WTC11 (cell line): Measurements from ENCODE around the gene GDPD3. TPM values are rescaled to one million over a fixed set of nuclear protein-coding genes. Genes with fewer than 3 reads are reported as not detected.

ENCODE experiments used
- ATAC-seq: fragments of 200-7000 bp; cut with Tn5 transposase; 2 replicates; pipeline ENCODE4 v1.10.0; 2021; ENCODE audit warnings: mild to moderate bottlenecking, moderate library complexity
- CTCF ChIA-PET: fragments of 300-600 bp; sonication (Branson Sonifier 250); formaldehyde crosslinking; loops from one replicate; lab custom pipeline; 2021; ENCODE audit warnings: antibody characterized with exemption; lab: Charles Lee
- POLR2A ChIA-PET: fragments of 350-600 bp; sonication (Branson Sonifier 250); formaldehyde crosslinking; loops from one replicate; lab custom pipeline; 2021; ENCODE audit warnings: antibody characterized with exemption; lab: Charles Lee
- DNase-seq: peaks from one replicate; pipeline ENCODE4 v3.0.0; 2021; ENCODE audit warnings: low spot score
- H3K27ac Mint-ChIP-seq: 2 replicates; pipeline ENCODE4 v1.8.0; 2021; ENCODE audit warnings: mixed read lengths
- H3K27me3 Mint-ChIP-seq: 2 replicates; pipeline ENCODE4 v1.8.0; 2021; ENCODE audit warnings: low read depth, mild to moderate bottlenecking, moderate library complexity, mixed read lengths
- H3K36me3 Mint-ChIP-seq: 2 replicates; pipeline ENCODE4 v1.8.0; 2021; ENCODE audit warnings: mixed read lengths
- H3K4me1 Mint-ChIP-seq: 2 replicates; pipeline ENCODE4 v1.8.0; 2022; ENCODE audit warnings: mixed read lengths
- H3K4me3 Mint-ChIP-seq: 2 replicates; pipeline ENCODE4 v1.8.0; 2021; ENCODE audit warnings: mild to moderate bottlenecking, moderate library complexity, mixed read lengths
- H3K9me3 Mint-ChIP-seq: 2 replicates; pipeline ENCODE4 v1.8.0; 2021; ENCODE audit warnings: mixed read lengths
- ERG ChIP-seq: fragments of 250-450 bp; sonication (Bioruptor Pico); IDR thresholded peaks from 2 replicates; pipeline ENCODE4 v1.8.0; 2021; ENCODE audit warnings: mild to moderate bottlenecking
- FOXK1 ChIP-seq: sonication (generic); formaldehyde crosslinking; IDR thresholded peaks from 2 replicates; pipeline ENCODE4 v1.8.0; 2022; ENCODE audit warnings: mild to moderate bottlenecking, moderate library complexity, missing genetic modification reagents
- FOXP1 ChIP-seq: sonication (generic); formaldehyde crosslinking; IDR thresholded peaks from 2 replicates; pipeline ENCODE4 v1.8.0; 2022; ENCODE audit warnings: missing genetic modification reagents, mild to moderate bottlenecking, moderate library complexity, borderline replicate concordance
- FOXP4 ChIP-seq: sonication (generic); formaldehyde crosslinking; IDR thresholded peaks from 2 replicates; pipeline ENCODE4 v1.8.0; 2022; ENCODE audit warnings: mild to moderate bottlenecking, missing genetic modification reagents
- GTF2I ChIP-seq: fragments of 250-450 bp; sonication (Bioruptor Pico); conservative IDR thresholded peaks from 2 replicates; pipeline ENCODE4 v1.4.0; 2021; ENCODE audit warnings: mild to moderate bottlenecking
- HMGA2 ChIP-seq: fragments of 250-450 bp; sonication (Bioruptor Pico); IDR thresholded peaks from 2 replicates; pipeline ENCODE4 v1.4.0; 2021; ENCODE audit warnings: mild to moderate bottlenecking, moderate library complexity
- JAZF1 ChIP-seq: fragments of 250-450 bp; sonication (Bioruptor Pico); IDR thresholded peaks from 2 replicates; pipeline ENCODE4 v1.9.0; 2021; ENCODE audit warnings: moderate library complexity, mild to moderate bottlenecking, inconsistent platforms
- KAT7 ChIP-seq: sonication (generic); formaldehyde crosslinking; IDR thresholded peaks from 2 replicates; pipeline ENCODE4 v1.8.1; 2023; ENCODE audit warnings: missing genetic modification reagents, mild to moderate bottlenecking, borderline replicate concordance
- NR2C2 ChIP-seq: sonication (generic); formaldehyde crosslinking; IDR thresholded peaks from 2 replicates; pipeline ENCODE4 v1.8.0; 2022; ENCODE audit warnings: mild to moderate bottlenecking, missing genetic modification reagents
- RELA ChIP-seq: sonication (generic); formaldehyde crosslinking; IDR thresholded peaks from 2 replicates; pipeline ENCODE4 v1.8.1; 2022; ENCODE audit warnings: missing genetic modification reagents, mild to moderate bottlenecking, borderline replicate concordance
- RORB ChIP-seq: fragments of 250-450 bp; sonication (Bioruptor Pico); IDR thresholded peaks from 2 replicates; pipeline ENCODE4 v1.9.0; 2021; ENCODE audit warnings: mild to moderate bottlenecking
- ZNF138 ChIP-seq: sonication (generic); formaldehyde crosslinking; conservative IDR thresholded peaks from 2 replicates; pipeline ENCODE4 v1.8.1; 2022; ENCODE audit warnings: mild to moderate bottlenecking, moderate library complexity, missing genetic modification reagents
- ZNF232 ChIP-seq: sonication (generic); formaldehyde crosslinking; IDR thresholded peaks from 2 replicates; pipeline ENCODE4 v1.8.0; 2022; ENCODE audit warnings: mild to moderate bottlenecking, missing genetic modification reagents
- ZNF317 ChIP-seq: sonication (generic); formaldehyde crosslinking; IDR thresholded peaks from 2 replicates; pipeline ENCODE4 v1.8.1; 2023; ENCODE audit warnings: low read depth, mild to moderate bottlenecking, moderate library complexity, missing genetic modification reagents, borderline replicate concordance
- ZNF396 ChIP-seq: fragments of 250-450 bp; sonication (Bioruptor Pico); IDR thresholded peaks from 2 replicates; pipeline ENCODE4 v1.8.0; 2021; ENCODE audit warnings: mild to moderate bottlenecking, moderate library complexity, borderline replicate concordance
- total RNA-seq: library from RNA; stranded (reverse); gene quantifications from 3 replicates; pipeline ENCODE4 v1.2.3, GENCODE V29; 2021
- TF ChIP-seq, protein P1 (sequence below): sonication (generic); formaldehyde crosslinking; IDR thresholded peaks from 2 replicates; pipeline ENCODE4 v1.8.1; 2022; ENCODE audit warnings: missing genetic modification reagents, borderline replicate concordance
- TF ChIP-seq, protein P2 (sequence below): fragments of 200-600 bp; IDR thresholded peaks from 2 replicates; pipeline ENCODE4 v1.8.0; 2022; ENCODE audit warnings: antibody characterized with exemption
- TF ChIP-seq, protein P3 (sequence below): sonication (generic); formaldehyde crosslinking; IDR thresholded peaks from 2 replicates; pipeline ENCODE4 v1.8.1; 2023; ENCODE audit warnings: mild to moderate bottlenecking, missing genetic modification reagents, moderate library complexity
- TF ChIP-seq, protein P4 (sequence below): sonication (generic); formaldehyde crosslinking; IDR thresholded peaks from 2 replicates; pipeline ENCODE4 v1.8.1; 2022; ENCODE audit warnings: mild to moderate bottlenecking, missing genetic modification reagents, moderate library complexity, borderline replicate concordance
- TF ChIP-seq, protein P5 (sequence below): sonication (generic); formaldehyde crosslinking; IDR thresholded peaks from 2 replicates; pipeline ENCODE4 v1.8.0; 2022; ENCODE audit warnings: mild to moderate bottlenecking, missing genetic modification reagents

The GDPD3 gene
- total RNA-seq, 1 experiment from 2014 or later: 2.5 TPM

DNA sequence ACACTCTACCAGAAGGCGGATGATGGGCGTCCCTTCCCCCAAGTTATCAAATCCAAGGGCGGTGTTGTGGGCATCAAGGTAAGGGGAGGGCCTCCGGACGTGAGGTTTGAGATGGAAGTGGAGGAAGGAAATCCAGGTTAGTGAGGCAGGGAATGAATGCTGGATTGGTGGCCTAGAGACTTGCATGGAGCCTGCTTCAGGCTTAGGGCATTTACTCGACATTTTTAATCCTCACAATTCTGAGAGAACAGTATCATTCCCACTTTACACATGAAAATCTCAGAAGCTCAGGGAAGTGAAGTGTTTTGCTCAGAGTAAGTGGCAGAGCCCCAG lies 45.8 kb downstream of the GDPD3 start:
- H3K27me3 Mint-ChIP-seq: no peaks in the 10 kb centered on the region
- peaks cover 56% of the 10 kb centered on the region for H3K36me3 Mint-ChIP-seq
- ATAC-seq (no peak), DNase-seq (no peak)
- CTCF ChIA-PET: interaction anchor here (4.8 kb wide), 1 partner anchor 25 kb away, joined by 67 read pairs; the partner anchor contains the start of gene TBX6
- peak overlapping the region; percentile 96 for H3K4me3 Mint-ChIP-seq
- peaks cover 27% of the 10 kb centered on the region for H3K4me1 Mint-ChIP-seq
- no peak for TF ChIP-seq FOXP1 (CRISPR knock-in tag)
- TF ChIP-seq HMGA2 (CRISPR knock-in tag): no peak
- TF ChIP-seq, protein P1, sequence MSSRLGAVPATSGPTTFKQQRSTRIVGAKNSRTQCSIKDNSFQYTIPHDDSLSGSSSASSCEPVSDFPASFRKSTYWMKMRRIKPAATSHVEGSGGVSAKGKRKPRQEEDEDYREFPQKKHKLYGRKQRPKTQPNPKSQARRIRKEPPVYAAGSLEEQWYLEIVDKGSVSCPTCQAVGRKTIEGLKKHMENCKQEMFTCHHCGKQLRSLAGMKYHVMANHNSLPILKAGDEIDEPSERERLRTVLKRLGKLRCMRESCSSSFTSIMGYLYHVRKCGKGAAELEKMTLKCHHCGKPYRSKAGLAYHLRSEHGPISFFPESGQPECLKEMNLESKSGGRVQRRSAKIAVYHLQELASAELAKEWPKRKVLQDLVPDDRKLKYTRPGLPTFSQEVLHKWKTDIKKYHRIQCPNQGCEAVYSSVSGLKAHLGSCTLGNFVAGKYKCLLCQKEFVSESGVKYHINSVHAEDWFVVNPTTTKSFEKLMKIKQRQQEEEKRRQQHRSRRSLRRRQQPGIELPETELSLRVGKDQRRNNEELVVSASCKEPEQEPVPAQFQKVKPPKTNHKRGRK (CRISPR knock-in tag): no peak
- TF ChIP-seq KAT7: no peak
- TF ChIP-seq RORB (CRISPR knock-in tag): no peak
- TF ChIP-seq FOXP4 (CRISPR knock-in tag): no peak
- TF ChIP-seq ZNF396 (CRISPR knock-in tag): no peak
- TF ChIP-seq FOXK1 (CRISPR knock-in tag): no peak
- no peak for TF ChIP-seq GTF2I (CRISPR knock-in tag)
- TF ChIP-seq, protein P2, sequence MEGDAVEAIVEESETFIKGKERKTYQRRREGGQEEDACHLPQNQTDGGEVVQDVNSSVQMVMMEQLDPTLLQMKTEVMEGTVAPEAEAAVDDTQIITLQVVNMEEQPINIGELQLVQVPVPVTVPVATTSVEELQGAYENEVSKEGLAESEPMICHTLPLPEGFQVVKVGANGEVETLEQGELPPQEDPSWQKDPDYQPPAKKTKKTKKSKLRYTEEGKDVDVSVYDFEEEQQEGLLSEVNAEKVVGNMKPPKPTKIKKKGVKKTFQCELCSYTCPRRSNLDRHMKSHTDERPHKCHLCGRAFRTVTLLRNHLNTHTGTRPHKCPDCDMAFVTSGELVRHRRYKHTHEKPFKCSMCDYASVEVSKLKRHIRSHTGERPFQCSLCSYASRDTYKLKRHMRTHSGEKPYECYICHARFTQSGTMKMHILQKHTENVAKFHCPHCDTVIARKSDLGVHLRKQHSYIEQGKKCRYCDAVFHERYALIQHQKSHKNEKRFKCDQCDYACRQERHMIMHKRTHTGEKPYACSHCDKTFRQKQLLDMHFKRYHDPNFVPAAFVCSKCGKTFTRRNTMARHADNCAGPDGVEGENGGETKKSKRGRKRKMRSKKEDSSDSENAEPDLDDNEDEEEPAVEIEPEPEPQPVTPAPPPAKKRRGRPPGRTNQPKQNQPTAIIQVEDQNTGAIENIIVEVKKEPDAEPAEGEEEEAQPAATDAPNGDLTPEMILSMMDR: no peak
- no peak for TF ChIP-seq ZNF232 (CRISPR knock-in tag)
- TF ChIP-seq NR2C2 (CRISPR knock-in tag): no peak
- TF ChIP-seq ERG (CRISPR knock-in tag): no peak
- TF ChIP-seq, protein P3, sequence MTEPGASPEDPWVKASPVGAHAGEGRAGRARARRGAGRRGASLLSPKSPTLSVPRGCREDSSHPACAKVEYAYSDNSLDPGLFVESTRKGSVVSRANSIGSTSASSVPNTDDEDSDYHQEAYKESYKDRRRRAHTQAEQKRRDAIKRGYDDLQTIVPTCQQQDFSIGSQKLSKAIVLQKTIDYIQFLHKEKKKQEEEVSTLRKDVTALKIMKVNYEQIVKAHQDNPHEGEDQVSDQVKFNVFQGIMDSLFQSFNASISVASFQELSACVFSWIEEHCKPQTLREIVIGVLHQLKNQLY (CRISPR knock-in tag): no peak
- no peak for TF ChIP-seq RELA (CRISPR knock-in tag)
- no peak for TF ChIP-seq ZNF138 (CRISPR knock-in tag)
- no peak for TF ChIP-seq JAZF1 (CRISPR knock-in tag)
- no peak for TF ChIP-seq ZNF317 (CRISPR knock-in tag)
- TF ChIP-seq, protein P4, sequence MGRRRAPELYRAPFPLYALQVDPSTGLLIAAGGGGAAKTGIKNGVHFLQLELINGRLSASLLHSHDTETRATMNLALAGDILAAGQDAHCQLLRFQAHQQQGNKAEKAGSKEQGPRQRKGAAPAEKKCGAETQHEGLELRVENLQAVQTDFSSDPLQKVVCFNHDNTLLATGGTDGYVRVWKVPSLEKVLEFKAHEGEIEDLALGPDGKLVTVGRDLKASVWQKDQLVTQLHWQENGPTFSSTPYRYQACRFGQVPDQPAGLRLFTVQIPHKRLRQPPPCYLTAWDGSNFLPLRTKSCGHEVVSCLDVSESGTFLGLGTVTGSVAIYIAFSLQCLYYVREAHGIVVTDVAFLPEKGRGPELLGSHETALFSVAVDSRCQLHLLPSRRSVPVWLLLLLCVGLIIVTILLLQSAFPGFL (CRISPR knock-in tag): no peak
- TF ChIP-seq, protein P5, sequence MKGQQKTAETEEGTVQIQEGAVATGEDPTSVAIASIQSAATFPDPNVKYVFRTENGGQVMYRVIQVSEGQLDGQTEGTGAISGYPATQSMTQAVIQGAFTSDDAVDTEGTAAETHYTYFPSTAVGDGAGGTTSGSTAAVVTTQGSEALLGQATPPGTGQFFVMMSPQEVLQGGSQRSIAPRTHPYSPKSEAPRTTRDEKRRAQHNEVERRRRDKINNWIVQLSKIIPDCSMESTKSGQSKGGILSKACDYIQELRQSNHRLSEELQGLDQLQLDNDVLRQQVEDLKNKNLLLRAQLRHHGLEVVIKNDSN: no peak
- POLR2A ChIA-PET: no interaction called here
- no peaks in the 10 kb centered on the region for H3K9me3 Mint-ChIP-seq
- peak overlapping the region; percentile 50 for H3K27ac Mint-ChIP-seq
